Panc1 (cell line): Measurements from ENCODE around the gene ZNF791. TPM values are rescaled to one million over a fixed set of nuclear protein-coding genes. Genes with fewer than 3 reads are reported as not detected.

Experiments
- ATAC-seq: fragments of 200-7000 bp; cut with Tn5 transposase; 2 replicates; pipeline ENCODE4 v1.9.1; 2020; ENCODE audit warnings: mild to moderate bottlenecking, moderate library complexity
- BruUV-seq: library from RNA; stranded (reverse); fragments of 400-500 nt; replicated peaks from 2 replicates; lab custom pipeline; 2021; lab: Mats Ljungman, UMichigan
- CTCF ChIA-PET: fragments of 300-600 bp; sonication (Branson Sonifier 250); formaldehyde crosslinking; loops from one replicate; lab custom pipeline; 2022; ENCODE audit warnings: antibody characterized with exemption; lab: Charles Lee
- POLR2A ChIA-PET: fragments of 300-600 bp; sonication (Branson Sonifier 250); formaldehyde crosslinking; loops from one replicate; lab custom pipeline; 2022; ENCODE audit warnings: antibody characterized with exemption; lab: Charles Lee
- DNase-seq: peaks from one replicate; pipeline ENCODE4 v3.0.0-alpha.2; 2010; ENCODE audit warnings: low read depth, low spot score
- H3K27ac ChIP-seq: 2 replicates; pipeline ENCODE4 v1.5.1; 2011; ENCODE audit warnings: mild to moderate bottlenecking, low read length, inconsistent platforms
- H3K27me3 ChIP-seq: fragments of 200-500 bp; sonication (Bioruptor generic); 2 replicates; pipeline ENCODE4 v1.6.0; 2014; ENCODE audit warnings: low read length, inconsistent platforms; ENCODE audit not compliant: control insufficient read depth, insufficient read depth
- H3K36me3 ChIP-seq: fragments of 200-500 bp; sonication (Bioruptor generic); 2 replicates; pipeline ENCODE4 v1.5.1; 2014; ENCODE audit warnings: inconsistent platforms, mild to moderate bottlenecking, low read length, moderate library complexity; ENCODE audit not compliant: control insufficient read depth, insufficient read depth
- H3K4me1 ChIP-seq: 2 replicates; pipeline ENCODE4 v1.5.1; 2011; ENCODE audit warnings: inconsistent platforms, mild to moderate bottlenecking, low read length, moderate library complexity; ENCODE audit not compliant: control insufficient read depth, insufficient read depth
- H3K4me3 ChIP-seq, 2 experiments: 2 replicates each; pipeline ENCODE4 v1.5.1; 2011 to 2012; ENCODE audit warnings: low read depth in 2 of 2, low read length in 2 of 2, mild to moderate bottlenecking in 2 of 2, inconsistent platforms in 1 of 2, moderate library complexity in 1 of 2
- H3K9me3 ChIP-seq: fragments of 200-500 bp; sonication (Bioruptor generic); 2 replicates; pipeline ENCODE4 v1.5.1; 2014; ENCODE audit warnings: low read depth, mild to moderate bottlenecking, inconsistent platforms, low read length, moderate library complexity; ENCODE audit not compliant: control insufficient read depth, insufficient read depth
- POLR2AphosphoS5 ChIP-seq: IDR thresholded peaks from 2 replicates; pipeline ENCODE4 v1.6.1; 2012; ENCODE audit warnings: mild to moderate bottlenecking, low read depth, low read length, moderate library complexity
- SIN3A ChIP-seq: IDR thresholded peaks from 2 replicates; pipeline ENCODE4 v1.6.1; 2012; ENCODE audit warnings: low read depth, mild to moderate bottlenecking, low read length, moderate library complexity, borderline replicate concordance; ENCODE audit not compliant: insufficient read depth
- TCF7L2 ChIP-seq: IDR thresholded peaks from 2 replicates; pipeline ENCODE4 v1.6.1; 2011; ENCODE audit warnings: mild to moderate bottlenecking, low read depth, low read length, inconsistent platforms
- in situ Hi-C: cut with HindIII; loops from 2 replicates; pipeline ENCODE4 v1.10.0; 2016; ENCODE audit warnings: low sequenced_read_pairs, low pct_unique_long_range_greater_than_20kb
- intact Hi-C: fragments of 100-400 bp; cut with micrococcal nuclease; formaldehyde crosslinking; loops from one replicate; pipeline ENCODE4 v1.10.0; 2022; ENCODE audit not compliant: unreplicated experiment
- total RNA-seq: library from RNA; stranded (reverse); gene quantifications from one replicate; pipeline ENCODE4 v1.2.1, GENCODE V29; 2021; ENCODE audit not compliant: unreplicated experiment
- TF ChIP-seq, protein P1 (sequence below): fragments of 450-650 bp; IDR thresholded peaks from 2 replicates; pipeline ENCODE4 v1.5.1; 2017; ENCODE audit warnings: mild to moderate bottlenecking
- TF ChIP-seq, protein P2 (sequence below), 2 experiments: IDR thresholded peaks; 2 replicates each; pipeline ENCODE4 v1.6.1; 2011 to 2012; ENCODE audit warnings: low read depth in 2 of 2, control low read depth in 1 of 2, low read length in 1 of 2, mild to moderate bottlenecking in 1 of 2, moderate library complexity in 1 of 2; ENCODE audit not compliant: insufficient read depth in 1 of 2

Gene ZNF791
- total RNA-seq, 1 experiment from 2014 or later: 19.0 TPM

DNA sequence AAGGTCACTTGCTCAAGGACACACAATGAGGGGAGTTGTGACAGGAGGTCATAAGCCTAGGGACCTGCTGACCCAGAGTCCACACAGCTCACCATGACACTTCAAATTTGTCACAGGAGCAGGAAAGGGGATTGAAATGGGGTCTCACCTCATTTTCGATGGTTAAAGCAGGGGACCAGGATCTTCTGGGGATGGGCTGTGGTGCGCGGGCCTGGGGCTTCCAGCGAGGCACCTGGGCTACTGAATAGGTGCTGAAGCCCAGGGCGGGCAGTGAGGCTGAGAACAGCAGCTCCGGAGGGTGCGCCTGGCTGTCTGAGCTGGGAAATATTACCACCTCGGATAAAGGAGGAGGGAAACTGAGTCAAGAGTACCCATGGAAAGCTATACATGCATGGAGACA, 44.8 kb downstream of the ZNF791 start:
- Histone ChIP-seq H3K36me3 (no peaks in the 10 kb centered on the region), H3K4me1 (no peaks in the 10 kb centered on the region), H3K27me3 (no peaks in the 10 kb centered on the region), H3K4me3 (no peak overlapping the region), H3K27ac (no peak overlapping the region), H3K9me3 (no peaks in the 10 kb centered on the region)
- ATAC-seq (no peak), DNase-seq (no peak)
- BruUV-seq: no TSS peak
- POLR2A ChIA-PET: no interaction called here
- intact Hi-C loops (no loop called here), in situ Hi-C loops (no loop called here)
- TF ChIP-seq, protein P1, sequence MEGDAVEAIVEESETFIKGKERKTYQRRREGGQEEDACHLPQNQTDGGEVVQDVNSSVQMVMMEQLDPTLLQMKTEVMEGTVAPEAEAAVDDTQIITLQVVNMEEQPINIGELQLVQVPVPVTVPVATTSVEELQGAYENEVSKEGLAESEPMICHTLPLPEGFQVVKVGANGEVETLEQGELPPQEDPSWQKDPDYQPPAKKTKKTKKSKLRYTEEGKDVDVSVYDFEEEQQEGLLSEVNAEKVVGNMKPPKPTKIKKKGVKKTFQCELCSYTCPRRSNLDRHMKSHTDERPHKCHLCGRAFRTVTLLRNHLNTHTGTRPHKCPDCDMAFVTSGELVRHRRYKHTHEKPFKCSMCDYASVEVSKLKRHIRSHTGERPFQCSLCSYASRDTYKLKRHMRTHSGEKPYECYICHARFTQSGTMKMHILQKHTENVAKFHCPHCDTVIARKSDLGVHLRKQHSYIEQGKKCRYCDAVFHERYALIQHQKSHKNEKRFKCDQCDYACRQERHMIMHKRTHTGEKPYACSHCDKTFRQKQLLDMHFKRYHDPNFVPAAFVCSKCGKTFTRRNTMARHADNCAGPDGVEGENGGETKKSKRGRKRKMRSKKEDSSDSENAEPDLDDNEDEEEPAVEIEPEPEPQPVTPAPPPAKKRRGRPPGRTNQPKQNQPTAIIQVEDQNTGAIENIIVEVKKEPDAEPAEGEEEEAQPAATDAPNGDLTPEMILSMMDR: no peak
- TF ChIP-seq TCF7L2: no peak
- no peak for TF ChIP-seq SIN3A
- no peak for TF ChIP-seq POLR2AphosphoS5
- TF ChIP-seq, protein P2, sequence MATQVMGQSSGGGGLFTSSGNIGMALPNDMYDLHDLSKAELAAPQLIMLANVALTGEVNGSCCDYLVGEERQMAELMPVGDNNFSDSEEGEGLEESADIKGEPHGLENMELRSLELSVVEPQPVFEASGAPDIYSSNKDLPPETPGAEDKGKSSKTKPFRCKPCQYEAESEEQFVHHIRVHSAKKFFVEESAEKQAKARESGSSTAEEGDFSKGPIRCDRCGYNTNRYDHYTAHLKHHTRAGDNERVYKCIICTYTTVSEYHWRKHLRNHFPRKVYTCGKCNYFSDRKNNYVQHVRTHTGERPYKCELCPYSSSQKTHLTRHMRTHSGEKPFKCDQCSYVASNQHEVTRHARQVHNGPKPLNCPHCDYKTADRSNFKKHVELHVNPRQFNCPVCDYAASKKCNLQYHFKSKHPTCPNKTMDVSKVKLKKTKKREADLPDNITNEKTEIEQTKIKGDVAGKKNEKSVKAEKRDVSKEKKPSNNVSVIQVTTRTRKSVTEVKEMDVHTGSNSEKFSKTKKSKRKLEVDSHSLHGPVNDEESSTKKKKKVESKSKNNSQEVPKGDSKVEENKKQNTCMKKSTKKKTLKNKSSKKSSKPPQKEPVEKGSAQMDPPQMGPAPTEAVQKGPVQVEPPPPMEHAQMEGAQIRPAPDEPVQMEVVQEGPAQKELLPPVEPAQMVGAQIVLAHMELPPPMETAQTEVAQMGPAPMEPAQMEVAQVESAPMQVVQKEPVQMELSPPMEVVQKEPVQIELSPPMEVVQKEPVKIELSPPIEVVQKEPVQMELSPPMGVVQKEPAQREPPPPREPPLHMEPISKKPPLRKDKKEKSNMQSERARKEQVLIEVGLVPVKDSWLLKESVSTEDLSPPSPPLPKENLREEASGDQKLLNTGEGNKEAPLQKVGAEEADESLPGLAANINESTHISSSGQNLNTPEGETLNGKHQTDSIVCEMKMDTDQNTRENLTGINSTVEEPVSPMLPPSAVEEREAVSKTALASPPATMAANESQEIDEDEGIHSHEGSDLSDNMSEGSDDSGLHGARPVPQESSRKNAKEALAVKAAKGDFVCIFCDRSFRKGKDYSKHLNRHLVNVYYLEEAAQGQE (IDR thresholded peaks at IDR 0.05; ENCODE audit: insufficient read depth in 1 of 2, low read depth in 2 of 2, low read length in 1 of 2): no peak
- CTCF ChIA-PET: no interaction called here

DNA sequence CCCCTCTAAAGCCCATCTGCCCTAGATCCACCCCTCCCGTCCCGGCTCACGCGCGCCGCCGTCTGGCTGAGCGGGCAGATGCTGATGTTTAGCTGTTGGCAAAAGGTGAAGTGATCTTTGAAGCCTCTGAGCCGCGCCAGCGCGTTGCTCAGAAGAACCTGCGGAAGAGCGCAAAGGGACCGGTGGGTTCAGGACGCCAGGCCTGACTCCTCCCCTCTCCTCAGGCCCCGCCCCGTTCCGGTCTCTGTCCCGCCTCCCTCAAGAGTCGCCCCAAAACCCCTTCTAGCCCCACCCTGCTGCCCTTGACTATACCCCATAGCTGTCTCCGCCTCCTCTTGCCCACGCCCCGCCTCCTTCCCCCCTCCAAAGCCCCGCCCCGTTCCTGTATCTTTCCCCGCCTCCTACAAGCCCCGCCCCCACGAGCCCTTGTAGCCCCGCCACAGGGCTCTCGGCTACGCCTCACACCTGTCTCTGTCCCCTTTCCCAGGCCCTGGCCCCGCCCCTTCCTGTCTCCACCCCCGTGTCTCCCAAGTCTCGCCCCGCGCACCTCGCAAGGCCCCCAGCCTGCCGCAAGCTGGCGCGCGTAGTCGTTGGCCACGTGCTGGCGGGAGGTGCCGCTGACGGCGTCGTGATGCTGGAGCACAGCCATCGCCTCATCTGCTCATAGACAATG, 46.3 kb downstream of the ZNF791 start:
- Histone ChIP-seq H3K4me1 (no peaks in the 10 kb centered on the region), H3K27ac (no peak overlapping the region), H3K36me3 (no peaks in the 10 kb centered on the region), H3K4me3 (no peak overlapping the region), H3K9me3 (no peaks in the 10 kb centered on the region), H3K27me3 (no peaks in the 10 kb centered on the region)
- ATAC-seq: peak; percentile 51
- ChIA-PET POLR2A (no interaction called here), CTCF (no interaction called here)
- intact Hi-C loops (no loop called here), in situ Hi-C loops (no loop called here)
- no TSS peak for BruUV-seq
- no peak for TF ChIP-seq TCF7L2
- TF ChIP-seq POLR2AphosphoS5: no peak
- no peak for TF ChIP-seq SIN3A
- no peak for DNase-seq

GRCh38 chr19:12657966-12658365, 47.2 kb downstream of the ZNF791 start:
- intact Hi-C loops (no loop called here), in situ Hi-C loops (no loop called here)
- POLR2A ChIA-PET: no interaction called here
- H3K9me3 ChIP-seq: no peaks in the 10 kb centered on the region
- CTCF ChIA-PET: no interaction called here
- H3K27me3 ChIP-seq: no peaks in the 10 kb centered on the region
- H3K27ac ChIP-seq: no peak overlapping the region
- no peaks in the 10 kb centered on the region for H3K4me1 ChIP-seq
- TF ChIP-seq, protein P2 (IDR thresholded peaks at IDR 0.05; ENCODE audit: insufficient read depth in 1 of 2, low read depth in 2 of 2, low read length in 1 of 2): no peak
- TF ChIP-seq, protein P1: no peak
- TF ChIP-seq SIN3A (no peak), TCF7L2 (no peak), POLR2AphosphoS5 (no peak)
- DNase-seq (no peak), ATAC-seq (no peak)
- no peak overlapping the region for H3K4me3 ChIP-seq
- H3K36me3 ChIP-seq: no peaks in the 10 kb centered on the region
- no TSS peak for BruUV-seq
